Measurements from ENCODE around the gene LINC01488. TPM values are rescaled to one million over a fixed set of nuclear protein-coding genes. Genes with fewer than 3 reads are reported as not detected.

LINC01488 gene
- polyA plus RNA-seq, 1 of the 3 experiments (the other 2 are of a cell fraction), result not detected

DNA sequence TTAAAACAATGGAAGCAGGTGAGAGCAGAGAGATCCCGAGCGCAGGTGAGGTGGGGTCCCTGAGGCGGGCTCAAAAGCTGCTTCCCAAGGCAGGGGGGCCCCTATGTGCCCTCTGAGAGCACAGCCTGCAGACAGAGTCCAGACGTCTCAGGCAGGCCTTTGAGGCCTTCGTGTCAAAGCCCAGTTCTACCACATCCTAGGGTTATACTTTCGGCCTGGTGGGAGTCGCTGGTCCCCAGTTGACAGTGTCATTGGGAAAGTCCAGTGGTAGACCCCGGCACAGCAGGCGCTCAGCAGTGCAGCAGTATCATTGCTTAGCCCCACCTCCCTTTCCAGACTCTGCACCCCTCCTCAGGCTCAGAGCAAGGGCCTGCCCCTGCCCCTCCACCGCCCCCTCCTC is 9.1 kb downstream of the LINC01488 start:
- no peaks in the 10 kb centered on the region for H3F3A ChIP-seq (replicated peaks; ENCODE audit: insufficient read depth)
- H3K9me3 ChIP-seq, result no peaks in the 10 kb centered on the region
- no peak for DNase-seq
- no peak overlapping the region for H3K9ac ChIP-seq
- no peaks in the 10 kb centered on the region for H3K9me2 ChIP-seq
- peaks cover 0 to 14% of the 10 kb centered on the region in 2 experiments; a peak in 1 of 4 replicates for H3K4me1 ChIP-seq (ENCODE audit: control insufficient read depth in 1 of 2, insufficient read depth in 2 of 2, low read depth in 1 of 2, low read length in 1 of 2)
- no peak overlapping the region for H3K4me2 ChIP-seq
- H3K27me3 ChIP-seq (ENCODE audit: insufficient read depth), result no peaks in the 10 kb centered on the region
- no peaks in the 10 kb centered on the region for H3K79me2 ChIP-seq (ENCODE audit: insufficient read depth)
- no peaks in the 10 kb centered on the region for H4K20me1 ChIP-seq (ENCODE audit: insufficient read depth)
- POLR2A ChIA-PET, result no interaction called here
- no peak overlapping the region for H3K27ac ChIP-seq (ENCODE audit: low read depth in 2 of 2, low read length in 1 of 2)
- H3K4me3 ChIP-seq (ENCODE audit: low read depth in 2 of 2, low read length in 1 of 2), result no peak overlapping the region
- CTCF ChIA-PET, result interaction anchor here (1.0 kb wide), 1 partner anchor 9 kb away, joined by 3 read pairs; the partner anchor contains the start of gene LINC01488
- TF ChIP-seq POLR2AphosphoS5 (IDR thresholded peaks at IDR 0.05; ENCODE audit: low read depth, low read length) (no peak), EP300 (IDR thresholded peaks at IDR 0.05; ENCODE audit: borderline replicate concordance in 1 of 2, low read depth in 1 of 2, low read length in 1 of 2) (no peak), TAF1 (IDR thresholded peaks at IDR 0.05; ENCODE audit: borderline replicate concordance, low read depth, low read length) (no peak), SMC3 (IDR thresholded peaks at IDR 0.05; ENCODE audit: low read depth, low read length) (no peak), SIN3A (IDR thresholded peaks at IDR 0.05; ENCODE audit: borderline replicate concordance, low read depth, low read length) (no peak), CHD2 (IDR thresholded peaks at IDR 0.05; ENCODE audit: low read length, partially characterized antibody) (no peak), YY1 (IDR thresholded peaks at IDR 0.05; ENCODE audit: low read depth) (no peak), FOXM1 (IDR thresholded peaks at IDR 0.05; ENCODE audit: low read depth) (no peak), NFIC (IDR thresholded peaks at IDR 0.05; ENCODE audit: borderline replicate concordance) (no peak), RCOR1 (IDR thresholded peaks at IDR 0.05; ENCODE audit: low read length) (no peak), NRF1 (IDR thresholded peaks at IDR 0.05; ENCODE audit: low read depth, low read length) (no peak), MEF2A (IDR thresholded peaks at IDR 0.05; ENCODE audit: borderline replicate concordance, low read depth) (no peak), TCF12 (IDR thresholded peaks at IDR 0.05) (no peak), FOSL2 (IDR thresholded peaks at IDR 0.05; ENCODE audit: borderline replicate concordance, low read depth) (no peak), ELF1 (IDR thresholded peaks at IDR 0.05) (no peak)
- TF ChIP-seq, protein P1, sequence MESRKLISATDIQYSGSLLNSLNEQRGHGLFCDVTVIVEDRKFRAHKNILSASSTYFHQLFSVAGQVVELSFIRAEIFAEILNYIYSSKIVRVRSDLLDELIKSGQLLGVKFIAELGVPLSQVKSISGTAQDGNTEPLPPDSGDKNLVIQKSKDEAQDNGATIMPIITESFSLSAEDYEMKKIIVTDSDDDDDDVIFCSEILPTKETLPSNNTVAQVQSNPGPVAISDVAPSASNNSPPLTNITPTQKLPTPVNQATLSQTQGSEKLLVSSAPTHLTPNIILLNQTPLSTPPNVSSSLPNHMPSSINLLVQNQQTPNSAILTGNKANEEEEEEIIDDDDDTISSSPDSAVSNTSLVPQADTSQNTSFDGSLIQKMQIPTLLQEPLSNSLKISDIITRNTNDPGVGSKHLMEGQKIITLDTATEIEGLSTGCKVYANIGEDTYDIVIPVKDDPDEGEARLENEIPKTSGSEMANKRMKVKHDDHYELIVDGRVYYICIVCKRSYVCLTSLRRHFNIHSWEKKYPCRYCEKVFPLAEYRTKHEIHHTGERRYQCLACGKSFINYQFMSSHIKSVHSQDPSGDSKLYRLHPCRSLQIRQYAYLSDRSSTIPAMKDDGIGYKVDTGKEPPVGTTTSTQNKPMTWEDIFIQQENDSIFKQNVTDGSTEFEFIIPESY (IDR thresholded peaks at IDR 0.05; ENCODE audit: borderline replicate concordance, low read depth), result no peak
- TF ChIP-seq, protein P2, sequence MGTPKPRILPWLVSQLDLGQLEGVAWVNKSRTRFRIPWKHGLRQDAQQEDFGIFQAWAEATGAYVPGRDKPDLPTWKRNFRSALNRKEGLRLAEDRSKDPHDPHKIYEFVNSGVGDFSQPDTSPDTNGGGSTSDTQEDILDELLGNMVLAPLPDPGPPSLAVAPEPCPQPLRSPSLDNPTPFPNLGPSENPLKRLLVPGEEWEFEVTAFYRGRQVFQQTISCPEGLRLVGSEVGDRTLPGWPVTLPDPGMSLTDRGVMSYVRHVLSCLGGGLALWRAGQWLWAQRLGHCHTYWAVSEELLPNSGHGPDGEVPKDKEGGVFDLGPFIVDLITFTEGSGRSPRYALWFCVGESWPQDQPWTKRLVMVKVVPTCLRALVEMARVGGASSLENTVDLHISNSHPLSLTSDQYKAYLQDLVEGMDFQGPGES (IDR thresholded peaks at IDR 0.05; ENCODE audit: low read depth, low read length), result no peak
- TF ChIP-seq, protein P3, sequence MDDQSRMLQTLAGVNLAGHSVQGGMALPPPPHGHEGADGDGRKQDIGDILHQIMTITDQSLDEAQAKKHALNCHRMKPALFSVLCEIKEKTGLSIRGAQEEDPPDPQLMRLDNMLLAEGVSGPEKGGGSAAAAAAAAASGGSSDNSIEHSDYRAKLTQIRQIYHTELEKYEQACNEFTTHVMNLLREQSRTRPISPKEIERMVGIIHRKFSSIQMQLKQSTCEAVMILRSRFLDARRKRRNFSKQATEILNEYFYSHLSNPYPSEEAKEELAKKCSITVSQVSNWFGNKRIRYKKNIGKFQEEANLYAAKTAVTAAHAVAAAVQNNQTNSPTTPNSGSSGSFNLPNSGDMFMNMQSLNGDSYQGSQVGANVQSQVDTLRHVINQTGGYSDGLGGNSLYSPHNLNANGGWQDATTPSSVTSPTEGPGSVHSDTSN (IDR thresholded peaks at IDR 0.05), result no peak
- TF ChIP-seq, protein P4, sequence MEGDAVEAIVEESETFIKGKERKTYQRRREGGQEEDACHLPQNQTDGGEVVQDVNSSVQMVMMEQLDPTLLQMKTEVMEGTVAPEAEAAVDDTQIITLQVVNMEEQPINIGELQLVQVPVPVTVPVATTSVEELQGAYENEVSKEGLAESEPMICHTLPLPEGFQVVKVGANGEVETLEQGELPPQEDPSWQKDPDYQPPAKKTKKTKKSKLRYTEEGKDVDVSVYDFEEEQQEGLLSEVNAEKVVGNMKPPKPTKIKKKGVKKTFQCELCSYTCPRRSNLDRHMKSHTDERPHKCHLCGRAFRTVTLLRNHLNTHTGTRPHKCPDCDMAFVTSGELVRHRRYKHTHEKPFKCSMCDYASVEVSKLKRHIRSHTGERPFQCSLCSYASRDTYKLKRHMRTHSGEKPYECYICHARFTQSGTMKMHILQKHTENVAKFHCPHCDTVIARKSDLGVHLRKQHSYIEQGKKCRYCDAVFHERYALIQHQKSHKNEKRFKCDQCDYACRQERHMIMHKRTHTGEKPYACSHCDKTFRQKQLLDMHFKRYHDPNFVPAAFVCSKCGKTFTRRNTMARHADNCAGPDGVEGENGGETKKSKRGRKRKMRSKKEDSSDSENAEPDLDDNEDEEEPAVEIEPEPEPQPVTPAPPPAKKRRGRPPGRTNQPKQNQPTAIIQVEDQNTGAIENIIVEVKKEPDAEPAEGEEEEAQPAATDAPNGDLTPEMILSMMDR (IDR thresholded peaks at IDR 0.05), result no peak
- TF ChIP-seq, protein P5, sequence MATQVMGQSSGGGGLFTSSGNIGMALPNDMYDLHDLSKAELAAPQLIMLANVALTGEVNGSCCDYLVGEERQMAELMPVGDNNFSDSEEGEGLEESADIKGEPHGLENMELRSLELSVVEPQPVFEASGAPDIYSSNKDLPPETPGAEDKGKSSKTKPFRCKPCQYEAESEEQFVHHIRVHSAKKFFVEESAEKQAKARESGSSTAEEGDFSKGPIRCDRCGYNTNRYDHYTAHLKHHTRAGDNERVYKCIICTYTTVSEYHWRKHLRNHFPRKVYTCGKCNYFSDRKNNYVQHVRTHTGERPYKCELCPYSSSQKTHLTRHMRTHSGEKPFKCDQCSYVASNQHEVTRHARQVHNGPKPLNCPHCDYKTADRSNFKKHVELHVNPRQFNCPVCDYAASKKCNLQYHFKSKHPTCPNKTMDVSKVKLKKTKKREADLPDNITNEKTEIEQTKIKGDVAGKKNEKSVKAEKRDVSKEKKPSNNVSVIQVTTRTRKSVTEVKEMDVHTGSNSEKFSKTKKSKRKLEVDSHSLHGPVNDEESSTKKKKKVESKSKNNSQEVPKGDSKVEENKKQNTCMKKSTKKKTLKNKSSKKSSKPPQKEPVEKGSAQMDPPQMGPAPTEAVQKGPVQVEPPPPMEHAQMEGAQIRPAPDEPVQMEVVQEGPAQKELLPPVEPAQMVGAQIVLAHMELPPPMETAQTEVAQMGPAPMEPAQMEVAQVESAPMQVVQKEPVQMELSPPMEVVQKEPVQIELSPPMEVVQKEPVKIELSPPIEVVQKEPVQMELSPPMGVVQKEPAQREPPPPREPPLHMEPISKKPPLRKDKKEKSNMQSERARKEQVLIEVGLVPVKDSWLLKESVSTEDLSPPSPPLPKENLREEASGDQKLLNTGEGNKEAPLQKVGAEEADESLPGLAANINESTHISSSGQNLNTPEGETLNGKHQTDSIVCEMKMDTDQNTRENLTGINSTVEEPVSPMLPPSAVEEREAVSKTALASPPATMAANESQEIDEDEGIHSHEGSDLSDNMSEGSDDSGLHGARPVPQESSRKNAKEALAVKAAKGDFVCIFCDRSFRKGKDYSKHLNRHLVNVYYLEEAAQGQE (IDR thresholded peaks at IDR 0.05; ENCODE audit: low read depth, low read length), result no peak
- no peaks in the 10 kb centered on the region for H3K36me3 ChIP-seq (replicated peaks in 1 of 2; ENCODE audit: control insufficient read depth in 1 of 2, insufficient read depth in 2 of 2, low read length in 1 of 2)
- 98% methylated on average over 9 of the region's 10 CpGs for WGBS (ENCODE audit: low lambda C conversion rate)
- no peak overlapping the region for H2AFZ ChIP-seq (ENCODE audit: low read depth)
